ENCODE data around the gene TPPP3.

The TPPP3 gene

GRCh38 chr16:67403976-67404555, 10.8 kb upstream of the TPPP3 start:
- no peak for DNase-seq

DNA sequence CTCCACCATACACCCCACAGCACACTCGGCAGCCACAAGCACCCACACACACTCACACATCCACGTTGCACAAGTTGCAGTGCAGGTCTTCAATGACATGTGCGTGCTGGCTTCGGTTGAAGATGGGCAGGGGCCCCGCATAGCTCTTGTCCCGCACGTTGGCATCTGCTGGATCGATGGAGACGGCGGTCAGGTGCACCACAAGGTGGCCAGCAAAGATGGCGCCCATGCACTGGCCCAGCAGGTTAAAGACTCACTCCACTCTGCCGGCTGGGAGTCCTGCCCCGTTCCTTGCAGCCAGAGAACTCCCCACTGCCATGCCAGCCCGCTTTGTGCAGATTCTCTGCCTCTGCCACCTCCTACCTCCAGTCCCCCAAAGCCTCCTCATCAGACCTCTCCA, 7.6 kb upstream of the TPPP3 start:
- no peak for DNase-seq

DNA sequence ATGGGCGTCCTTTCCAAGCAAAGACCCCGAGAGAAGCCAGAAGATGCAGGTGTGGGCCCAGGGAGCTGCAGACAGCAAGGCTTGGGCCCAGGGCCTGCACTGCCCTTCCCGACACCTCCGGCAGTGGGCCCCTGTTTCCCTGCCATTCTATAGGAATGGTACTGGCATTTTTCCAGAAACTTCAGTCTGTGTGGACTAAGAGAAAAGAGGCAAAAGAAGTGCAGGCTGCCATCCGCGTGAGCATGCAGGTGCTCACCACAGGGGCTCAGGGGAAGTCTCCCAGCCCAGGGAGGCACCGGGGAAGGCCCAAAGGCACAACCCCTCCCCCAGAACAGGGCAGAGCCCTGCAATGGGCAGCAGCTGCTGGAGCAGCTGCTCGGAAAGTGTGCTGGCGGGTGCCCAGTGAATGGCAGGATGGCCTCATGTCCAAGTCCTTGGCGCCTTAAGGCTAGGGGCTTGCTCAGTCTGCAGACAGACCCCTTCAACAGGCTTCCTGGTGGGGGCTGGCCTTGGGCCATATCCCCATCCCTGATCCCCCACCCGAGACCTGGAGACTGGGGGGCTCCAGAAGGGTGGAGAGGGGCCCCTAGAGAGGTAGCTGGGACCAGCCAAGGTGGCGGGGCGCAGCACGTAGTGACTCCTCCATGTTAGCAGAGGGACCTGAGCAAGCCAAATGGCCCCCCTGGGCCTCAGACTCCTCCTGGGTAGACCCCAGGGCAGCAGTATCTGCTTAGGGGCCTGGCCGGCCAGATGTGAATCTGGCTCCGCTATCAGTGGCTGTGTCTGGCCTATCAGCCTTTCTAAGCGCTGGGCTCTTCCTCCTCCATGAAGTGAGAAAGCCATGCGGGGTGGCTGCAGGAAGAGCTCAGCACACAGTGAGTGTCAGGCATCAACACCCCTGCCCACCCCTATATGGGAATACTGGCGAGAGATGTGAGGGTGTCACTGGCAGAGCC, 6.7 kb upstream of the TPPP3 start:
- DNase-seq = peak; percentile 27

DNA sequence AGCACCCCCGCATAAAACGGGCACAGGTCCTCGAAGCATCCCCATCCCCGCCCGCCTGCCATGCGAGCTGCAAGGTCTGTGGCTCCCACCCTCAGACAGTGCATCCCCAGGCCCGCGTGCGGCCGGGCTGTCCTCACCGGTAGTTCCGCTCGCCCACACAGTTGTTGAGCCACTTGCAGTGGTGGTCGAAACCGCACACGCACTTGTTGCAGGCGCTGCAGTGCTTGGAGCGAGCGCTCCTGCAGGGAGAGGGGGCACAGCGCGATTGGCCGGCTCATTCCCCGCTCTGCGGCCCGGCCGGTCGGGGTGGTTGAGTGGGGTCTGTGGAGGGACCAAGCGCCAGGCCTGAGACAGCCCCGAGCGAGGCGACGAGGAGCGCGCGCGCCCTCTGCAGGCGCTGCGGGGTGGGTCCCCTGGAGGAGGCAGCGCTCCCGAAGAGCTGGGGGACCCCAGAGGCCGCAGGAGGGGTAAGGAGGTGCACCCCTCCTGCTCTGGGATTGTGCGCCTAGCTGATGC, 6.0 kb upstream of the TPPP3 start:
- DNase-seq = no peak

- DNase-seq = no peak
Observed at GRCh38 chr16:67398546-67399217, 5.4 kb upstream of the TPPP3 start.

DNA sequence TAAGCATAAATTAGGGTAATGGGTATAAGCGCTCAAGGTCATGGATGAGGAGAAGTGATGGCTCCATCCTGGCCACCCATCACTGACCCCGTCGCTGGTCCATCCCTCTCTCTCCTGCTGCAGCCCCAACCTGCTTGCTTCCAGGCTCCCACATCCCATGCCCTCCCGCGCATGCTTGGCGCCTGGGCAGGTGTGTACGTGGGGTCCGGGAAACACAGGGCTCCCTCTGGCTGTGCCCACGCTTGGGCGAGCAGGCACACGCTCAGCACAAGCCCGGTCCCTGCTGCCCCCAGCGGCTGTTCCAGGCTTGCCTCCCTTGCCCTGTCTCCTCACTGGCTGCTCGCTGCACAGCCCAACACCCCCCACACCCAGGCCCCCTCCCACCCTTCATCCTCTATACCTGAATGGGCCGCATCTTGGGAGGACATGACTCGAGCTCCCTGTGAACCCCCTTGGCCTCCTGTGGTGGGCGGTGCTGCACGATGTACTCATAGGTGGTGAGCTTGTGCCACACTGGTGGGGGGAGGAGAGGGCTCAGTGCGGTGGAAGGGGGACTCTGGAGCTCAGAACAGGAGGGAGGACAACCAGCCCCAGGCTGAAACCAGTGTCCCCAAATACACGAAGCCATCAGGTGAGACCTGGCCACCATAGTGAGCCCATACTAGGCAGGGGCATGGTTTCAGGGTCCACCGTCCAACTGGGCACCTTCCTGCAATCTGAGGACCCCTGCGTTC, 4.7 kb upstream of the TPPP3 start:
- no peak for DNase-seq

DNA sequence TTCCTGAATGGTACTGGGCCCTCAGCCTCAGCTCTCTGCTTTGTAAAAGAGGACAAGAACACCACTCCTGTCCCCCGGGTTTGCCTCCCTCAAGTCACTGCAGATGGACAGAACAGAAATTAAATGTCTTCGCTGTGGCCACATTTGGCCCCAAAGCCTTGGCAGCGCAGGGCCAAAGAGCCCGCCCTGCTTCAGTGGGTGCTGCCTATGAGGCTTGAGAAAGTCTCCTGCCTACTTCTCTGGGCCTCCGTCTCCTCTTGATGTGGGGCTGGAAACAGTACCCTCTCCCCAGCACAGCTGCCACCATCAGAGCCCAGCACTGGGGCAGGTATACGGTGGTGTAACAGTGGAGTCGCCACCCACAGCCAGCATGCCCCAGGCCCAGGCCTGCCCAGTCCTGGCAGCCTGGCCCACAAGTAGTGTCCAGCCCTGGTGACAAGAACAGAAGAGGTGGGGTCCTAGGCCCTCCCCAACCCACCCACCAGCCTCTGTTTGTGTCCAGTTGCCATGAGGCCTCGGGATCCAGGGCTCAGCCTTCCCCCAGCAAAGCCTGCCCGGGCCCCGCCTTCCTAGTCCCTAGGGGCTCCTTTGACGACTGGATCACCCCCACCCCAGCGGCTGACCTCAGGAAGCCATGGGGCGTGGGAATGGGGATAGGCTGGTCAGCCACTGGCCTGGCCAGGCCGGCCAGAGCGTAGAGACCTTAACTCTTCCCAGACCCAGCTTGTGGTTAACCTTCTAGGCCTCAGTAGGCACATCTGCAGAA, 3.9 kb upstream of the TPPP3 start:
- DNase-seq = no peak

GRCh38 chr16:67396159-67397035, 3.1 kb upstream of the TPPP3 start:
- DNase-seq = peak; percentile 82

DNA sequence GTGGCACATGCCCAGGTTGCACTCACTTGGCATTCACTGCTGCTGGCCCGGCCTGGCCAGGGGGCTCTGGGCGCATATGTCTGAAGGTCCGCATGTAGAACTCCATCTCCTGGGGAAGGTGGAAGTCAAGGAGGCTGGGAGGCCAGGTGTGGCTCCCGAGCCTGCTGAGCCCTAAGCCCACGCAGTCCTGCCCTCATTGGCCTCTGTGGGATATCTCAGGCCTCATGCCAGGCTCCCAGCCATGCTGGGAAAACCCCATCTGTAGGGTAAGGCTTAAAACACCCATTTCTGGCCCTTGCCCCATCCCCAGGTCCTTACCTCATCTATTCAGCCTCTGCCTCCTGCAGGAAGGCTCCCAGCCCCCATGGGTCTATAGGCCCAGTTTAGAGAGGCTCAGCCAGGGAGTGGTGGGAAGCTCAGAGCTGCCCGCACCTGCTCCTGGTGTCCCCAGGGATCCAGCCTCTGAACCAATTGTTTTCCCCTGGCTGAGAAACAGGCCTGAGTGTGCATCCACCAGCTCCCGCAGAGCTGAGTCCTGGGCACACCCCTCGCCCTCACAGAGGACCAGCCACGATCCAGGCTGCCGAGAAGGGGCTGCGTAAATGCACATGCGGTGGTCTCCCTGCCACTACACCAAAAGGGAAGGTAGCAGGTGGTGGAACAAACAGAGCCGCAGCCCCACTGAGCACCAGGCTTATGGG, 2.3 kb upstream of the TPPP3 start:
- peak; percentile 73 for DNase-seq

DNA sequence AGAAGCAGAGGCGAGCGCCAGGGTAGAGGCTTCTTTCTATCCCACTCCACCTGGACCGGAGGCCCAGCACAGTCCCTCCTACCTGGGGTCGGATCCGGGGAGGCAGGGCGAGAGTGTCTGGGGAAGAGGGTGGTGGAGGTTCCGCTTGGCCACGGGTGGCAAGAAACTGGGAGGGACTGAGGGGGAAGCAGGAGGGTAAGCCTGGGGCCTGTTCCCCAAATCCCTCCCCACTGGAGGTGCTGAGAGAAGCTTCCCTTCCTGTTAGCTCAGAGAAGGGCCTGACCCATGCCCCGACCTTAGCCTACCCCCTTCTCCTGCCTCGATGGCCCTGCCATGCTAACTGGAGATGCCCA, 1.8 kb upstream of the TPPP3 start:
- DNase-seq = no peak

DNA sequence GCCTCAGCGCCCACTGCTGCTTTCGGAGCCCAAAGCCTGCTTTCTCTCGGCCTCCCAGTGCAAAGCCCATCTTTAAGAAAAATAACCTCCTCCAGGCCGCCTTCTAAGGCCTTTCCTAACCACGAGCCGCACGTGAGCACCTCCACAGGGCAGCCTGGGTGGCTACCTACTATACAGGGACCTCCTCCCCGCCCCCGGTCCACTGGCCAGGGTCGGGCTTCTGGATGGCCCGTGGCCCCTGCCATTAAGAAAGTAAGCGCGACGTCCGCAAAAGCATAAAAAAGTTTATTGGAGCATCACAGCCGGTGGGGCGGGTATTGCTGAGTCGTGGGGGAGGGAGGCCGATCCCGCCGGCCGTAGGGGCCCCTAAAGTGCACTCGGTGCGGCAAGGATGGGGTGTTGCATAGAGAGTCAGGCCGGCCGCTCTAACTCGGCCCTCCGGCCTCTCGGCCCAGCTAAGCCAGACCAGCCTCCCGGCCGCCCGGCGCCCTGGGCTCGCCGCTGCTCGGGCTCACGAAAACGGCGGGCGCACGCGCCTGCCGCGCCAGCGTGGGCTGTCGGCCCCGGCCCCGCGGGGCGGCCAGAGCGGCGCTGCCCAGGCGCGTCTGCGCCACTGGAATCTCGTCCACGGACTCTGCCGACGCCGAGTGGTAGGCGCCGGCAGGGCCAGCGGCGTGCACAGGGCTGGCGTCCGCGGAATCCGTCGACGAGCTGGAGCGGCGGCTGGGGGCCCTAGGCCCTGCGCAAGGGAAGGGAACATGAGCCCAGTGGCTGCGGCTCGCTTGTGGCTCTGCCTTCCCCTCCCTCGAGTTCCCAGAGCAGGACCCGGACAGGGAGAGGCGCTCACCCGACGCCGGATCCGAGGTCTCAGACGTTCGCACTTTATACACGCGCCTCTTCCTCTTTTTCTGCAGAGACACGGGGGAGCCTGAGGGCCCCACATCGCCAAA, 1.1 kb upstream of the TPPP3 start:
- DNase-seq = no peak

DNA sequence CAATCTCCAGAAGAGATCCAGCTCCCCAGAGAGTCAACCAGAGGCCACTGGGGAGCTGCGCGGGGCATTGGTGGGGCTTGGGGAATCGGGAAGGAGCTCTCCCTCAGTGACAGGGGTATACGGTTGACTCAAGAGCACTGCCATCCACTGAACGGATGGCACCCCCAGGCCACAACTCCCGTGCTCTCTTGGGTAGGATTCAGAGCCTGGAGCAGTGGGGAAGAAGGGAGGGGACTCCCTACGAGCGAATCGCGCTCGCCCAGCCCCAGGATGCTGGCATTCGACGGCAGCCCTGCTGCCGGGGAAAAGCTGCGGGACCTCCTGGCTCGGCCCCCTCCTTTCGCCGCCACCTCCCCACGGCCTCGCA, 473 bp upstream of the TPPP3 start:
- DNase-seq = no peak

- no peak for DNase-seq
Observed at GRCh38 chr16:67392301-67393059, 818 bp downstream of the TPPP3 start.

DNA sequence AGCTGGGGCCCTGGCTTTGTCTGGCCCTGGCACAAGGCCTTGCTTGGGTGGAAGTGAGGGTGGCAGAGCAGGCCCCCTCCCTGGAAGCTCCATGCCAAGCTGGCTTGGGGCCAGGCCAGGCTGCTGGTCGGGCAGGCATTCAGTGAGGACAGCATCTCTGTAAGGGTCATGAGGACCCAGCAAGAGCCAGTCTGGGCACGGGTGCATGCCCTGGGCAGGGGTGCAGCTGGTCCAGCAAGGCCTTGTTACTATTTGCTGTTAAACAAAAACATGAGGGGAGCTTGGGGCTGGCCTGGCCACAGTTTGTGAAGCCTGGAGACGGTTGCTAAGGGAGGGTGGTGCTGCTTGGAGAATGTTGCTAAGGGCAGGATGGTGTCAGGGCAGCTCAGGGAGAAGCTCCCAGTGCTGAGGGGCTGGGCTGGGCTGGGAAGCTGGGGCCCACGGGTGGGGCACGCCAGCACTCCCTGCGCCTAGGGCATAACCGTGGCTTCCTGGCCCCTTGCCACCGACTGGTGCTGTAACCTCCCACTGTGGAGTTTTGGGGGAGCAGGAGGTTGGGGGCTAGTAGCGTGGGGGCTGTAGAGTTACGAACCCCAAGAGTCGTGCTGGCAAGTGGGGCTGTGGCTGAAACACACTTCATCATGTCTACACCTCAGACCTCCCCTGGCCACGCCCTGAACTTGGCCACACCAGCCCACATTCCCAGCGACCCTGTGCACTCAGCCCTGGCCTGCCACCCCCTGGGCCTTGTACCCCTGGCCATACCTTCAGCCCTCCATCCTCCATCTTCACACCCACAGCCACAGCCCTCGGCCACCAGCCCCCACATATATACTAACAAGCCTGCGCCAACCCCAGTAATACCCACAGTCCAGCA, 1.6 kb downstream of the TPPP3 start:
- DNase-seq = no peak

DNA sequence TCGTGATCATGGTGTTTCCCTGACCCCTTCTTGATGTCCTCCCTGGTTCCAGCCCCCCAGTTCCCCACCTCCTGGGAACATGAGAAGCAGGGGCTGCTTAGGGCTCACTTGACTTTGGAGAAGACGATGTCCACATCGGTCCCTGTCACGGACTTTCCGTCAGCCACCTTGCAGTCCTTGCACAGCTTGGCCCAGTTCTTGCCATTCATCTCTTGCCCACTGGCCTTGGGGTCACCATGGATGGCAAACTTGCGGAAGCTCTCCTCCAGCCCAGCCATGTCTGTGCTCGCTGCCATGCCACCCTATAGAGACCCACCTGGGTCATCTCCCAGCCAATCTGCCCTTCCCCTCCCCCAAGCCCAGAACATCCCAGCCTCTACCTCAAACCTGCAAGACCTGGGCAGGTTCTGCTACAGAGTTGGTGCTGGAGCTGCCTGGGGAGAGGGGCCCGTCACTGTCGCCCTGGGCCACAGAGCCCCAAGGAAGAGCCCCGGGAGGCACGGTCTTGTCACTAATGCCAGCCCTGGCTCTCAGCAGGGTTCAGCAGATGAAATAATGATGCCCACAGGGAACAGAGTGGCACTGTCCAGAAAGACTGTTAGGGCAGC, 2.4 kb downstream of the TPPP3 start:
- DNase-seq = no peak

GRCh38 chr16:67389911-67390815, 3.1 kb downstream of the TPPP3 start:
- DNase-seq = no peak

Measured in NCI-H524 treated with DMSO at 0.1 percent for 48 hours (cell line).